Mesothelial cell of epicardium (in vitro differentiated cells): Measurements from ENCODE around the gene BEST3. TPM values are rescaled to one million over a fixed set of nuclear protein-coding genes. Genes with fewer than 3 reads are reported as not detected.

Experiments
- DNase-seq, 2 experiments: peaks; one replicate each; pipeline ENCODE4 v3.0.0; 2021; ENCODE audit warnings: low spot score in 2 of 2; ENCODE audit not compliant: unreplicated experiment in 2 of 2
- H3K27ac Mint-ChIP-seq: 2 replicates; pipeline ENCODE4 v1.8.0; 2021; ENCODE audit warnings: mixed read lengths
- H3K27me3 Mint-ChIP-seq: 2 replicates; pipeline ENCODE4 v1.8.0; 2021; ENCODE audit warnings: low read depth, mixed read lengths
- H3K36me3 Mint-ChIP-seq: 2 replicates; pipeline ENCODE4 v1.8.0; 2021; ENCODE audit warnings: mixed read lengths
- H3K4me1 Mint-ChIP-seq: 2 replicates; pipeline ENCODE4 v1.8.0; 2021; ENCODE audit warnings: mixed read lengths
- H3K4me3 Mint-ChIP-seq: 2 replicates; pipeline ENCODE4 v1.8.0; 2021; ENCODE audit warnings: mild to moderate bottlenecking, moderate library complexity, mixed read lengths
- H3K9me3 Mint-ChIP-seq: 2 replicates; pipeline ENCODE4 v1.8.0; 2021; ENCODE audit warnings: mixed read lengths
- total RNA-seq: library from RNA; stranded (reverse); gene quantifications from 3 replicates; pipeline ENCODE4 v1.2.1, GENCODE V29; 2021
- TF ChIP-seq, protein P1 (sequence below): fragments of 200-600 bp; sonication (generic); IDR thresholded peaks from one replicate; pipeline ENCODE4 v1.5.0; 2021; ENCODE audit warnings: antibody characterized with exemption; ENCODE audit not compliant: unreplicated experiment

BEST3 gene
- total RNA-seq, 1 donor from 2014 or later, result 0.11 TPM

DNA sequence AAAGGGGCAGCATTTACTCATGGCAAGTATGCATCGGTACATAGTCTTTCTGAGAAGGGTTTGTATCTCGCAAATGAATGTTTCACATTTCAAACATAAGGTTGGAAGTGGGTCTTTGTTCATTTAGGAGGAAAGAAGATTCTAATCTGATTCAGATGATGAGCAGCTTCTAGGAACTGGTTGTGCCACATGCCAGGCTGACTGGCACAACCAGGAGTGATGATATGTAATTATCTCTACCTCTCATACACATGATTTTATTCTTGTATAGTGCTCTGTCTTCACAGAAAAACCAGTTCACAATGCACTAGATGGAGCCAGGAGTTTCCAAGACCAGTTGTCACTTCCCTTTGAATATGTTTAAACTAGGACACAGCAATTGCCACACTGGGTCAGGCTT, 13.7 kb upstream of the BEST3 start:
- H3K9me3 Mint-ChIP-seq, result peaks cover 7% of the 10 kb centered on the region
- H3K4me1 Mint-ChIP-seq, result peaks cover 20% of the 10 kb centered on the region
- TF ChIP-seq, protein P1, sequence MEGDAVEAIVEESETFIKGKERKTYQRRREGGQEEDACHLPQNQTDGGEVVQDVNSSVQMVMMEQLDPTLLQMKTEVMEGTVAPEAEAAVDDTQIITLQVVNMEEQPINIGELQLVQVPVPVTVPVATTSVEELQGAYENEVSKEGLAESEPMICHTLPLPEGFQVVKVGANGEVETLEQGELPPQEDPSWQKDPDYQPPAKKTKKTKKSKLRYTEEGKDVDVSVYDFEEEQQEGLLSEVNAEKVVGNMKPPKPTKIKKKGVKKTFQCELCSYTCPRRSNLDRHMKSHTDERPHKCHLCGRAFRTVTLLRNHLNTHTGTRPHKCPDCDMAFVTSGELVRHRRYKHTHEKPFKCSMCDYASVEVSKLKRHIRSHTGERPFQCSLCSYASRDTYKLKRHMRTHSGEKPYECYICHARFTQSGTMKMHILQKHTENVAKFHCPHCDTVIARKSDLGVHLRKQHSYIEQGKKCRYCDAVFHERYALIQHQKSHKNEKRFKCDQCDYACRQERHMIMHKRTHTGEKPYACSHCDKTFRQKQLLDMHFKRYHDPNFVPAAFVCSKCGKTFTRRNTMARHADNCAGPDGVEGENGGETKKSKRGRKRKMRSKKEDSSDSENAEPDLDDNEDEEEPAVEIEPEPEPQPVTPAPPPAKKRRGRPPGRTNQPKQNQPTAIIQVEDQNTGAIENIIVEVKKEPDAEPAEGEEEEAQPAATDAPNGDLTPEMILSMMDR, result no peak
- no peaks in the 10 kb centered on the region for H3K36me3 Mint-ChIP-seq
- no peaks in the 10 kb centered on the region for H3K27me3 Mint-ChIP-seq
- no peak overlapping the region for H3K27ac Mint-ChIP-seq
- H3K4me3 Mint-ChIP-seq, result no peak overlapping the region
- no peak for DNase-seq

DNA sequence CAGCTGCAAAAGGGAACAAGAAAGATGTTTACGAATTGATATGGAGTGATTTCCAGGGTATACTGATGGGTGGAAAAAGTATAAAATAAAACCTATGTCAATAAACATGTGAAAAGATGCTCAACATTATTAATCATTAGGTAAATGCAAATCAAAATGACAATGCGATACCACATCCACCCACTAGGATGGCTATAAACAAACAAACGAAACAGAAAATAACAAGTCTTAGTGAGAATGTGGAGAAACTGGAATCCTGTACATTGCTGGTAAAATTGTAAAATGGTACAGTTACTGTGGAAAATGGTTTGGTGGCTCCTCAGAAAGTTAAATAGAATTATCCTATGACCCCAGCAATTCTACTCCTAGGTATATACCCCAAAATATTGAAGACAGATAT, 9.5 kb upstream of the BEST3 start:
- Mint-ChIP-seq H3K36me3 (no peaks in the 10 kb centered on the region), H3K27ac (no peak overlapping the region), H3K9me3 (peaks cover 10% of the 10 kb centered on the region), H3K27me3 (no peaks in the 10 kb centered on the region), H3K4me3 (no peak overlapping the region), H3K4me1 (peaks cover 19% of the 10 kb centered on the region)
- no peak for DNase-seq
- TF ChIP-seq, protein P1, result peak; percentile 67

DNA sequence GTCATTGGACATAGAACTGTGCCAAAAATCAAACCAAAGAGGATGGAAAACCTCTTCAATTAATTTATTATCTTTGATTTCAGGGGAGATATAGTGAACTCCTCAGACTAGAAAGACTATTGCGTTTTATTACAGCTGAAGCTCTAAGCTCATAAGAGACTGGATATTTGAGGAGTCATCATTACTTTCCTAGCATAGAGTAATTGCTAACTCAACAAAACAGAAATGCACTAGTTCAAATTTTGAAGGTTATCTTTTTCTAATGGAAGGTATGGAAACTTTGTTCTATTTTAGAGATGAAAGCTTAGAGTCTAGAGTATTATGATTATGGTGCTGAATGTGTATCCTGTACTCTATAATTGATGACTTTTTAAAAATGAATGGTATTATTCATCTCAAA, 5.3 kb upstream of the BEST3 start:
- H3K4me3 Mint-ChIP-seq, result no peak overlapping the region
- TF ChIP-seq, protein P1, result no peak

DNA sequence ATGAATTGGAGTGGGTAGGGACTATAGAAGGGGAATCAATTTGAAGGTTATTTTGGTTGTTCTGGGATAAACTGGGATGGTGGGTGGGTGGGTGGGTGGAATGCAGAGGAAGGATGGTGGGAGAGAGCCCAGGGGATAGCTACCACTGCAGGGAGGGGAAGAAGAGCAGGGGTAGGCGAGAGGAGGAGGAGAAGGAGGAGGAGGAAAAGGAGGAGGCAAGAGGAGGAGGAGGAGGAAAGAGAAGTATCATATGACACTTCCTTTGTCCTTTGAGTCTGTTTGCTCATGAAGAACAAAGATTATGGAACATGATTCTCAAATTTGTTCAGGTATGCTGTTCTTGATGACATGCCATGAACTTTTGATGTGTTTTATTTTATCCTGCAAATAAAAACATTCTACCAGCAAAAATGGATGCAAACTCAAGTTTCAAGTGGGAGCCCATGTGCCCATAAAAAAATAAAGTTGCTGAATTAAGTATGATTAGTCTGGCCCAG, 4.1 kb upstream of the BEST3 start:
- H3K36me3 Mint-ChIP-seq, result no peaks in the 10 kb centered on the region
- TF ChIP-seq, protein P1, result no peak
- peaks cover 3% of the 10 kb centered on the region for H3K9me3 Mint-ChIP-seq
- no peak overlapping the region for H3K27ac Mint-ChIP-seq
- no peaks in the 10 kb centered on the region for H3K27me3 Mint-ChIP-seq
- no peak overlapping the region for H3K4me3 Mint-ChIP-seq
- no peaks in the 10 kb centered on the region for H3K4me1 Mint-ChIP-seq
- DNase-seq, result no peak

More for the DNA sequence above, 5.3 kb upstream of the BEST3 start:
- no peak for DNase-seq
- Mint-ChIP-seq H3K27me3 (no peaks in the 10 kb centered on the region), H3K9me3 (peaks cover 10% of the 10 kb centered on the region), H3K4me1 (no peaks in the 10 kb centered on the region), H3K36me3 (no peaks in the 10 kb centered on the region), H3K27ac (no peak overlapping the region)

DNA sequence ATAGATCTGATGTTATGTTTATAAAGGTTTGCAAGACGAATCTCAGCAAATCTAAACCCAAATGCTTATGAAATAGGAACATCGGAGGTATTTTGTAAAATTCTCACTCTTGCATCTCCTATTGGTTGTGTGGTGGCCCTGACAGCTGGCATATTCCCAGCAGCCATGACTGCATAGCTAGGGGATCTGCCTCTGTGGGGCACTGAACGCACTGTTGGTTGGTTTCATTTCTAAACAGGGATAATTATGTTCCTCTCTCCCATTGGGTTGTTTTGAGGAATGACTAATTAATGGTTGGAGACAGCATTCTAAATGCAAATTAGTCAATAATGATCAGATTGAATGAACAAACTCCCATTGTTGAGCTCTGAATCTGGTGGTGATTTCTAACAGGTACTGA, 2.7 kb upstream of the BEST3 start:
- Mint-ChIP-seq H3K27ac (no peak overlapping the region), H3K4me3 (no peak overlapping the region), H3K9me3 (peaks cover 3% of the 10 kb centered on the region), H3K4me1 (no peaks in the 10 kb centered on the region), H3K27me3 (no peaks in the 10 kb centered on the region), H3K36me3 (no peaks in the 10 kb centered on the region)
- TF ChIP-seq, protein P1, result no peak
- no peak for DNase-seq

DNA sequence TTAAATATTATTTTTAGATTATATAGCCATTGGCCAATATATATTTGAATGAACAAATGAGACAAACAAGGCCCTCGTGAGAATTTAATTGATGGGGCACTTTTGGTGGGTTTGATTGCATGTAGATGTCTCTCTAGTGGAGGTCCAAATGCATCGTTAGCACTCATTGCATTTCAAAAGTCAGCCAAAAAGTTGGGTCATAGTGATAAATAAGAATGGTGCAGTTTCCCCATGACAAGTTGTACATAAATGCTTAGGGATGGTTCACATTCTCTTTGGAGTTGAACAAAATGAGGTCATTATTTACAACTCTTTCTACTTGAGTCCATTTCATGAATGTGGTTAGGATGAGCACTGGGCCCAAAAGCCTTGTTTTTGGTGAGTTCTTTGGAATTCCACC, 1.0 kb downstream of the BEST3 start:
- Mint-ChIP-seq H3K4me3 (no peak overlapping the region), H3K27ac (no peak overlapping the region), H3K9me3 (no peaks in the 10 kb centered on the region), H3K27me3 (no peaks in the 10 kb centered on the region), H3K4me1 (no peaks in the 10 kb centered on the region), H3K36me3 (no peaks in the 10 kb centered on the region)
- no peak for DNase-seq
- TF ChIP-seq, protein P1, result no peak
